GM21423 (cell line): ENCODE data around the gene OR5AU1.

Source experiments
- ATAC-seq: cut with Tn5 transposase; IDR thresholded peaks from one replicate; pipeline ENCODE4 v1.9.1; 2021; ENCODE audit warnings: mild to moderate bottlenecking, moderate library complexity; ENCODE audit not compliant: unreplicated experiment

OR5AU1 gene

GRCh38 chr14:21108791-21109190, 47.1 kb downstream of the OR5AU1 start:
- no peak for ATAC-seq

GRCh38 chr14:21107283-21107800, 48.5 kb downstream of the OR5AU1 start:
- ATAC-seq = no peak

DNA sequence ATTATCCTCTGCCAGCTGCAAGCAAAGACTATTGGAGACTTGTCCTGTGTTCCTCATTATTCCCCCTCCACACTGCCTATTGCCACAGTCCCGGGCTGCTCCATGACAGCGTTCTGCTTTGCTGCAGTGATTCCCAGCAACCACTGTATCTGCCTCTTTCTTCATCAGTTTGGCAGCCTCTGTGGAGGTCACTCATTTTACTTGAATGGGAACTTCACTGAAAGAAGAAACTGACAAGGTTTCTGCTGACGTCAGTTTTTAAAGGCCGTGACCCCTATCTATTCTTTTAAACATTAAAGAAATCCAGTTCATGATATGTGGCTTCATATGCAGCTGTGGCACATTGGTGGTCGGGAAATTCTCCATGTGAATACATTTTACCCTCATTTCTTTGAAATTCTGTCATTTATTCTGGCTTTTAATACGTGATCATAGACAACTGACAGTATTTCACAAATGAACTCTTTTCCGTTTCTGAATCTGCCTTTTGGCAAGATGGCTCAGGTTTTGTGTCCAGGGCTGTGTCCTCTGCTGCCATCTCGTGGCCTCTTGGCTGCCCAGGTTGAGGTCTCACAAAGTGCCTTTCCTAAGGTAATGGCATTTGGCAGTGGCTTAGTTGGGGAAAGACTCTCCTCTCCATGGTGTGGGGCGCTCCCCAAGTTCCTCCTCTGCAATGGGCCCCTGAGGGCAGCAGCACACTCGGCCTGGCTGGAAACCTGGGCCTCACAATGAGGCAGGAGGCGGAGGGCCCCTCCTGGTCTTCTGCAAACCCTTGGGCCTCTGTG, 49.2 kb downstream of the OR5AU1 start:
- no peak for ATAC-seq

- no peak for ATAC-seq
Measured at GRCh38 chr14:21106176-21106497, 49.7 kb downstream of the OR5AU1 start.

DNA sequence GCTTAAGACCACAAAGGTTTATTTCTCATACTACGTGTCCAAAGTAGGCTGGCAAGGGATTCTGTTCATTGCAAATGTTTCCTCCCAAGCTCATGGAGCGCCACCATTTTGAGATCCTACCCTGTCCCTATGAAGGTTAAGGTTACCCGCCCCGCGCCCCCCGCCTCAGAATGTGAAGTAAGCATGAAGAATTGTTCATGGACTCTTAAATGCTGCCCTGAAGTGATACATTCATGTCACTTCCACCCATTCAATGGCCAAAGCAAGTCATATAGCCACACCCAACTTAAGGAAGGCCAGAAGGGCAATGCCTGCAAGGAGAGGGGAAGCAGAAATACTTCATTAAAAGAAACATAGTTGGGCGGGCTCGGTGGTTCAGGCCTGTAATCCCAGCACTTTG, 50.8 kb downstream of the OR5AU1 start:
- no peak for ATAC-seq
